K562 (cell line): Measurements from ENCODE around the gene ATP8B2. TPM values are rescaled to one million over a fixed set of nuclear protein-coding genes. Genes with fewer than 3 reads are reported as not detected.

Experiments used
- ARHGAP35 ChIP-seq: fragments of 450-650 bp; IDR thresholded peaks from 2 replicates; pipeline ENCODE4 v1.6.1; 2018; ENCODE audit not compliant: partially characterized antibody
- ETV1 ChIP-seq: fragments of 450-650 bp; conservative IDR thresholded peaks from 2 replicates; pipeline ENCODE4 v1.6.1; 2016; ENCODE audit warnings: missing genetic modification characterization, control low read depth, low read depth, missing compliant biosample characterization
- GTF2B ChIP-seq: IDR thresholded peaks from 2 replicates; pipeline ENCODE4 v1.6.1; 2011; ENCODE audit not compliant: insufficient read length; ENCODE audit errors: extremely low read depth
- LCOR ChIP-seq: sonication (generic); formaldehyde crosslinking; IDR thresholded peaks from 2 replicates; pipeline ENCODE4 v1.8.0; 2022; ENCODE audit warnings: mild to moderate bottlenecking, missing genetic modification reagents
- MAFF ChIP-seq: IDR thresholded peaks from 2 replicates; pipeline ENCODE4 v1.6.1; 2012; ENCODE audit warnings: low read length, improper control_type of control experiment
- MTA3 ChIP-seq: fragments of 450-650 bp; formaldehyde crosslinking; IDR thresholded peaks from 2 replicates; pipeline ENCODE4 v1.6.1; 2017; ENCODE audit warnings: mild to moderate bottlenecking, borderline replicate concordance
- NFE2L1 ChIP-seq: fragments of 450-650 bp; IDR thresholded peaks from 2 replicates; pipeline ENCODE4 v1.6.1; 2016; ENCODE audit warnings: missing genetic modification characterization, low read depth, mild to moderate bottlenecking, missing compliant biosample characterization, moderate library complexity, borderline replicate concordance
- PHTF2 ChIP-seq: fragments of 250-450 bp; sonication (Bioruptor Pico); IDR thresholded peaks from 2 replicates; pipeline ENCODE4 v1.5.0; 2021; ENCODE audit warnings: mild to moderate bottlenecking
- POLR2AphosphoS2 ChIP-seq: IDR thresholded peaks from 2 replicates; pipeline ENCODE4 v1.6.1; 2012; ENCODE audit warnings: low read length, improper control_type of control experiment
- RBM22 ChIP-seq: fragments of 200-400 bp; formaldehyde crosslinking; IDR thresholded peaks from 2 replicates; pipeline ENCODE4 v1.6.1; 2018; ENCODE audit warnings: low read length, low read depth; ENCODE audit not compliant: poor library complexity, severe bottlenecking
- REST ChIP-seq, 2 experiments: fragments of 450-650 bp; formaldehyde crosslinking in 1 of 2; IDR thresholded peaks; 2 replicates each; pipeline versions ENCODE4 v1.4.0 to v1.6.1; 2014 to 2020; ENCODE audit warnings: mild to moderate bottlenecking in 2 of 2, borderline replicate concordance in 1 of 2, low read depth in 1 of 2
- ZNF121 ChIP-seq: sonication (generic); formaldehyde crosslinking; conservative IDR thresholded peaks from 2 replicates; pipeline ENCODE4 v1.8.0; 2022; ENCODE audit warnings: missing genetic modification reagents
- ZNF23 ChIP-seq: fragments of 250-450 bp; sonication (Bioruptor Pico); IDR thresholded peaks from 2 replicates; pipeline ENCODE4 v1.4.0; 2020; ENCODE audit warnings: mild to moderate bottlenecking
- ZNF592 ChIP-seq: fragments of 450-650 bp; IDR thresholded peaks from 2 replicates; pipeline ENCODE4 v1.6.1; 2017; ENCODE audit warnings: antibody characterized with exemption, mild to moderate bottlenecking
- polyA plus RNA-seq, 8 experiments: library from polyadenylated mRNA; depleted of rRNA in 4 of 8; stranded (reverse) in 5 of 8; unstranded in 3 of 8; fragments of >200 nt; fragmentation: Nextera tagmentation in 2 of 8; fragmentation: Illumina TruSeq in 1 of 8; extraction: Ambion mirVana in 2 of 8; extraction: Trizol in 1 of 8; gene quantifications; 2 replicates each; pipeline versions ENCODE4 v1.2.1 to v1.2.3, GENCODE V29; 2011 to 2014; ENCODE audit warnings: inconsistent platforms in 1 of 8, missing spikeins in 1 of 8
- total RNA-seq, 7 experiments: library from RNA; depleted of rRNA in 6 of 7; stranded (reverse); fragments of >200 nt in 6 of 7; fragmentation: Illumina TruSeq in 2 of 7; extraction: Trizol in 2 of 7; gene quantifications; 2 replicates each; pipeline versions ENCODE4 v1.2.1 to v1.2.3, GENCODE V29; 2011 to 2021; ENCODE audit warnings: low replicate concordance in 1 of 7

The ATP8B2 gene
- total and polyA plus RNA-seq, 9 of the 15 experiments (the other 6 are each of a cell fraction or from before 2014, with no cell fraction given): 0.27 to 33.2 (median 18.4) TPM

- no peak for TF ChIP-seq RBM22
- TF ChIP-seq ETV1 (tag): no peak
- TF ChIP-seq ZNF592: 0 out of 2 replicates have a peak, but pooled peaks have one; percentile 21
- TF ChIP-seq NFE2L1 (tag): no peak
- 0 out of 2 replicates have a peak, but pooled peaks have one; percentile 28 for TF ChIP-seq MTA3
- TF ChIP-seq REST (IDR thresholded peaks at IDR 0.05; ENCODE audit: borderline replicate concordance): peak; percentile 80
- TF ChIP-seq REST (CRISPR knock-in tag; IDR thresholded peaks at IDR 0.05; ENCODE audit: low read depth): no peak
- no peak for TF ChIP-seq ARHGAP35
- TF ChIP-seq MAFF: no peak
- TF ChIP-seq ZNF121: peak; percentile 94
- TF ChIP-seq ZNF23 (CRISPR knock-in tag): no peak
- no peak for TF ChIP-seq POLR2AphosphoS2
- TF ChIP-seq PHTF2: no peak
- TF ChIP-seq LCOR: peak; percentile 49; the same call in 1 of the 2 replicates
- TF ChIP-seq GTF2B: no peak
Measured at GRCh38 chr1:154335025-154335714, 9.8 kb downstream of the ATP8B2 start (continued).
